A673 (cell line): Measurements from ENCODE around the gene ELK3.

ENCODE experiments used
- EZH2 ChIP-seq: fragments of 200-600 bp; sonication (generic); IDR thresholded peaks from 2 replicates; pipeline ENCODE4 v1.6.1; 2017; ENCODE audit warnings: borderline replicate concordance, low read depth, mild to moderate bottlenecking, mixed read lengths, antibody characterized with exemption, low read length; ENCODE audit not compliant: poor library complexity, severe bottlenecking
- TF ChIP-seq, protein P1 (sequence below): fragments of 300-800, 200-600 bp; sonication (generic); conservative IDR thresholded peaks from 2 replicates; pipeline ENCODE4 v1.5.1; 2017; ENCODE audit warnings: low read depth, mild to moderate bottlenecking, antibody characterized with exemption, low read length, moderate library complexity, mixed read lengths

DNA sequence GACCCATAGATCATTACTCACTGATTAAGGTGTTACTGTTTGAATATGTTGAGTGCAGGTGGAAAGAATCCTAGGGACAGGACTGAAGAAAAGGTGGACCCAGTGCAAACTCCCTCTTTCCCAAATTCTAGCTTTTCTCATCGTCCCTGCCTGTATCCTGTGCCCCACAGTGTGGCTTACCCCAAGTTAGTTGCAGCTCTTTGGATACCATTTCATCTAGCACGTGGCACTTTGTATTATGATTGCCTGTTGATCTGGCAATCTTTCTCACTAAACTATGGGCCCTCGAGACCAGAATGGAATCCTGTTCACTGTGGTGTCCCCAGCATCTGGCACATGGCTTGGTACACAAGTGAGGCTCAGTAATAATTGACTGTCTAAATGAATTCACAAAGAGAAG lies 66.5 kb downstream of the ELK3 start:
- TF ChIP-seq, protein P1, sequence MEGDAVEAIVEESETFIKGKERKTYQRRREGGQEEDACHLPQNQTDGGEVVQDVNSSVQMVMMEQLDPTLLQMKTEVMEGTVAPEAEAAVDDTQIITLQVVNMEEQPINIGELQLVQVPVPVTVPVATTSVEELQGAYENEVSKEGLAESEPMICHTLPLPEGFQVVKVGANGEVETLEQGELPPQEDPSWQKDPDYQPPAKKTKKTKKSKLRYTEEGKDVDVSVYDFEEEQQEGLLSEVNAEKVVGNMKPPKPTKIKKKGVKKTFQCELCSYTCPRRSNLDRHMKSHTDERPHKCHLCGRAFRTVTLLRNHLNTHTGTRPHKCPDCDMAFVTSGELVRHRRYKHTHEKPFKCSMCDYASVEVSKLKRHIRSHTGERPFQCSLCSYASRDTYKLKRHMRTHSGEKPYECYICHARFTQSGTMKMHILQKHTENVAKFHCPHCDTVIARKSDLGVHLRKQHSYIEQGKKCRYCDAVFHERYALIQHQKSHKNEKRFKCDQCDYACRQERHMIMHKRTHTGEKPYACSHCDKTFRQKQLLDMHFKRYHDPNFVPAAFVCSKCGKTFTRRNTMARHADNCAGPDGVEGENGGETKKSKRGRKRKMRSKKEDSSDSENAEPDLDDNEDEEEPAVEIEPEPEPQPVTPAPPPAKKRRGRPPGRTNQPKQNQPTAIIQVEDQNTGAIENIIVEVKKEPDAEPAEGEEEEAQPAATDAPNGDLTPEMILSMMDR = no peak
- TF ChIP-seq EZH2 = no peak
